HG03103 (cell line): Measurements from ENCODE around the gene SLC43A3.
"Not testable (repeated sequence)": the region's sequence is repeated elsewhere in the genome, so short reads cannot be mapped to it uniquely, and the experiment has no call there.

Experiments used
- ATAC-seq: cut with Tn5 transposase; IDR thresholded peaks from one replicate; pipeline ENCODE4 v1.9.1; 2021; ENCODE audit warnings: low read depth; ENCODE audit not compliant: unreplicated experiment

The SLC43A3 gene

DNA sequence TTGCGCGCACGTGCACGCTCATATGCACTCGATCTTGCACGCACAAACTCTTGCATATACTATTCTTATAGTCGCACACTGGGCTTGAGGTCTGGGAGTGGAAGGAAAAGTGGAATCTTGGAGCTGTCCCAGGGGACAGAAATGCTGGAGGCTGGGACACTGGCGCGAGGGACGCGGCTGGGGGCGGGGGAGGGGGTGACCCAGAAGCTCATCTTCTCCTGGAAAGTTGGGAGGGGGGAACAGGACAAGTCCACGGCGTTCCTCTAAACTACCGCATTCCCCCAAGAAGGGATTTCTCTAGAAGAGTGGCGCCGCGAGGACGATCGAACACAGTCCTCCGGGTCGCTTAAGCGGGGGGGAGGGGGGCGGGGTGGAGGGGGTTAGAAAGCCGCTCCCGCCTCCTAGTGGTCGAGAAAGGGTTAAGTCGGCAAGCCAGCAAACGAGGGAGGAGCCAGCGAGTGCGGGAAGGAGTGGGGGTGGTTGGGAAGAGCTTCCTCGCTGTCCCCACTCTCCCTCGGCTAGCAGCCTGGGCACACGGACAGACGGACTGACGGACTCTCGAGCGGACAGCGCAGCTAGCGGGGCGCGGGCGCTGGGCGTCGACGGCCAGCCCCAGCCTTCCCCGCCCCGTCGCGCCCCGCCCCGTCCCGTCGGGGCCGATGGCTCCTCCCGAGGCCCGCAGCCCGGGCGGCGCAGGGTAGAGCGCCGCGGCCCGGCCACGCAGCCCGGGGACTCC is 33.3 kb upstream of the SLC43A3 start, which contains the start of gene RTN4RL2:
Gene RTN4RL2, plus strand, starts transcription at position 507 of the 736 bp plus-strand sequence. CDS start 338 bp downstream, outside the sequence.
- no peak for ATAC-seq

- no peak for ATAC-seq
These were observed 32.5 kb upstream of the SLC43A3 start for GRCh38 chr11:57459164-57460021.

- no peak for ATAC-seq
These were observed 31.7 kb upstream of the SLC43A3 start for GRCh38 chr11:57458410-57459163.

- ATAC-seq, result no peak
These were observed 31.1 kb upstream of the SLC43A3 start for GRCh38 chr11:57458060-57458409.

DNA sequence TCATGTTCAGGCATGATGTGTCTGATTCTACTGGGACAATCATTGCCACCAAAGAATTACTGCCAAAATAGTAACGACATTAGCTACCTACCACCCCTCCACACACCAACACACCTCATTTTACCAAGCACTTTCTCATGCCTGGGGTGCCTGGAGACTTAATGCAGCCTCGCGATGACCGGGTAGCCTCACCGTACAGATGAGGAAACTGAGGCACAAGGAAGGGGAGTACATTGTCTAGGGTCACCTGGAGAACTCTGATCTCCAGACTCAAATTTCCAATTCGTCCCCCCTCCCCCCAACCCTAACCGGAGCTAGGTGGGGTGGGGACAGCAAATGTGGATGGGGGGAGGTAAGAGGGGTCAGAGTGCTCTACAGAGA is 30.7 kb upstream of the SLC43A3 start:
- peak; percentile 19 for ATAC-seq

DNA sequence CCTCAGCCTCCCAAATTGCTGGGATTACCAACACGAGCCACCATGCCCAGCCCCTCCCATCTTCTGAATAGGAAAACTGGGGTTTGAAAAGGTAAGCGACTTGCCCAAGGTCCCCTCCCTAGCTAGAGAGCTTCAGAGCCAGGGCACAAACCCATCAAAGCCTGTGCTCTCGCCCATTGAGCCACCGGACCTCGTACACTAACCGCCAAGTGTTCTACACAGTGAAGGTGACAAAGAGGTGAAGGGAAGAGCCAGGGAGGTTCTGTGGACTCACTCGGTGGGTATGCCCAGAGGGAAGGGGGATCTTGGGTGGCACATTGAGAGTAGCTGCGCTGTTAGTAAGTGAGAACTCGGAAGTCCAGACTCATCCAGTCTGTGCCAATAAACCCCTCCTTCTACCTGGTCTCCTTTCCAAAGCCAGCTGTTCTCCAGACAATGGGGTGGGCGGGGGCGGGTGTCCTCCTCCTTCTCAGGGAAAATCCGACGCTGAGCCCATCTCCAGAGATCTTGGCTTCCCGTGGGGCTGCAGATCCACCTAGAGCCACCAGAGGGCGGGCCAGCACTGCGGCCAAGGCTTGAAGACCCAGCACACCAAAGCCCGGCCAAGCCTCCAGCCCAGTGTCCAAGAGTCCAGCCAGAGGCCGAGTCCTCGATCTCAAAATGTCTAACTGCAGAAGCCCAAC is 30.2 kb upstream of the SLC43A3 start:
- ATAC-seq, result peak; percentile 51

GRCh38 chr11:57453543-57454177 is 26.7 kb upstream of the SLC43A3 start:
- no peak for ATAC-seq

DNA sequence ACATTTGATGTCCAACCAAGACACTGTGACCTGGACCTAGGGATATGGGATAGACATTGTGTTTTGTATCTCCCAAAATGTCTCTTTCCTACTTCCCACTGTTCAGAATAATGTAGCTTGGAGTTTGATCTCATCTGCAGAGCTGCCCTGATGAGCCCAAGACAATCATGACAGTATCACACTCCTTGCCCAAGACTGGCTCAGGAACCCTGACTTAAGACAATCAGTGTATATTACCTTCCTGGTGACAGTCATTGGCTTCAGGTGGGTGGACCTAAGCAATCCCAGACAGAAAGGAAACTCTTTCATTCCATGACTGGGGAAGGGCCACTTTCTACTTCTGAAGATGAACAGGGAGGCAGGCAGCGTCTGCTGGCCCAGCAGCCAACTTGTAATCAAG is 19.1 kb upstream of the SLC43A3 start:
- no peak for ATAC-seq

DNA sequence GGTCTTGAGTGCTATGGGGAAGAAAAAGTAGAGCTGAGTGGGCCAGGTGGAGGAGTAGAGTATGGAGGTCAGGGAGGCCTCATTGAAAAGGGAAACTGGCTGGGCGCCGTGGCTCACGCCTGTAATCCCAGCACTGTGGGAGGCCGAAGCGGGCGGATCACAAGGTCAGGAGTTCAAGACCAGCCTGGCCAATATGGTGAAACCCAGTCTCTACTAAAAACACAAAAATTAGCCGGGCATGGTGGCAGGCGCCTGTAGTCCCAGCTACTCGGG is 18.1 kb upstream of the SLC43A3 start:
- ATAC-seq, result not testable (repeated sequence)

DNA sequence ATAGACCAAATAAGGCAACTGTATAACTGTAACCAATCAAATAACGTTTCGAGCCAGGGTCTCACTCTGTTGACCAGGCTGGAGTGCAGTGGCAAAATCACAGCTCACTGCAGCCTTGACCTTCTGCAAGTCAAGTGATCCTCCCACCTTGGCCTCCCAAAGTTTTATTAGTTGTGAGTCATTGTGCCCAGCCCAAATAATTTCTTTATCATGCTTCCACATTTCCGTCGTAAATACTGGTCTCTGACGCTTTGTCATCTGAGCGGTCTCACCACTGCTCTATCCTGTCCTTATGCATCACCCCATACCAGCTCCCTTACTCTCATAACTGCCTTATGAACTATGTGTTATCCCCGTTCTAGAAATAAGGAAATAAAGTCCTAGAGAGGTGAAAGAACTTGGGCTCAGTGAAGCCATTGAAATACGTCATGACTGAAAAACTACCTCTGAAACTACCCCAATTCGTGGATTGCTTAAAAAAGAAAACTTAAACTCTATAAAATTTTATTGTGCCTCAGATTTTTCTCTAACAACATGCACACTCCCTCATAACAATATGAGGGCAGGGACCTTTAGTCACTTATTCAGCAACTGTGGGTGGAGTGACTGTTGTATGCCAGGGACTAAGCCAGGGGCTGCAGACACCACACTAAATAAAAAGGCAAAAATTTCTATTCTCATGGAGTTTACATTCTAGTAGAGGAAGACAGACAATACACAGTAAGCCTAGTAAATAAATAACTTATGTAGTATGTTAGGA is 17.6 kb upstream of the SLC43A3 start:
- no peak for ATAC-seq

GRCh38 chr11:57440744-57441414 is 14.0 kb upstream of the SLC43A3 start:
- ATAC-seq, result no peak

DNA sequence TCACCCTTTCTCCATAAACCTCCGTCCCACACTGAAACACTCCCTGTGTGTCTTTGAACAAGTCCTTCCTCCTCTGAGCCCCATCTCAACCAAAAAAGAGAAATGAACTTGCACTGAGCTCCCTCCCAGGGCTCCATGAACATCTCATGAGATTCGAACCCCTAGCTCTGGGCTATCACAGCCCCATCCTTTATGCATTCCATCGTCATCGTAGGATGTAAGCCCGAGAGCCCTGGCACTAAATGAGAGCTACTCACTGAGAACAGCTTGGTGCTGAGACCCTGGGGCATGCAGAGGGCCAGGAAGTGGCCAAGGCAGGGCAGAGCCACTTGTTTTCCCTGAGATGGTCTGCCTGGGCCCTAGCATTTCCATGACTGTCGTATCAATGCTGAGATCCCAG is 12.9 kb upstream of the SLC43A3 start:
- no peak for ATAC-seq

DNA sequence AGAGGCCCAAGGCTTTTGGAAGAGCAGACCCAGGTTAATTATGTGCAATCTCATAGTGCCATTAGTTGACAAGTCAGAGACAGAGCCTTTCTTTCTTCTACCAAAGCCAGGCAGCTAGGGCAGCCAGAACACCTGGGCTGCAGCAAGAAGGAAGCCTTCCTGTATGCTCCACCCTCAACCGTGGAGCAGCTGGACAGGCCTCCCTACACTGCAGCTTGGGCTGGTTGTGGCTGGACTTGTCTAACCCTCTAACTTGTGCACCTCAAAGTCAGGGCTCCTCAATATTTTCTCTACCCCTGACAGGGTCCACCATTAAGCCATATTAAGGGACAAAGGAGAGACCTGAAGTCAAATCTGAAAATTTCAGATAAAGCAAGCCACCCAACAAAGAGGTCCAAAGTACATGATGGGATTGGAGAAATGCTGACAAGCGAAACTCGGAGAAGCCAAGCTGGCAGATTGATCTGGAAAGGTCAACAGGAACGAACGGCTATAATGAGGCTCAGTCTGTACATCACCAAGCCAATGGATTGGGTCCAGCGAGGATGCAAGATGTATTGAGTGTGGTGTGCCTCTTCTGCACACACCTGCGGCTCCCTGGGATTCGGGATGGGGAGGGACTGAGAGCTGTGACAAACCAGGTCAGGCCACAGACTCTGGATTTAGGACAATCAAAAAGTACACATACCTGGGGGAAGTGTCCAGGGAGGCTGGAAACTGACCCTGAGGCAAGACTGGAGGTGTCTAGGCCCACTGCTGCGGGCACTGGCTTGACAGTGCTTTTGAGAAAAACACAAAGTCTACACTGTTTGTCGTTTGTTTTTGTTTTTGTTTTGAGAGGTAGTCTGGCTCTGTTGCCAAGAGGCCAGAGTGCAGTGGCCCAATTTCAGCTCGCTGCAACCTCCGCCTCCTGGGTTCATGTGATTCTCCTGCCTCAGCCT is 11.7 kb upstream of the SLC43A3 start:
- no peak for ATAC-seq

DNA sequence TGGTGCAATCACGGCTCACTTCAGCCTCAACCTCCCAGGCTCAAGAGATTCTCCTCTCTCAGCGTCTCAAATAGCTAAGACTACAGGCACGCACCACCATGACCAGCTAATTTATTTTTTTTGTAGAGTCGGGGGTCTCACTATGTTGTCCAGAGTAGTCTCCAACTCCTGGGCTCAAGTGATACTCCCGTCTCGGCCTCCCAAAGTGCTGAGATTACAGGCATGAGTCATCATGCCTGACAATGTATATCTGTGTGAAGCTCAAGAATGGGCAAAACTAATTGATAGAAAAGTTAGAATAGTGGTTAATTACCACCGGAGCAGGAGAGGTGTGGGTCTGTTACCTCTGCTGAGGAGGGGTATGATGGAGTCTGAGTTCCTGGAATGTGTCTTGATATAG is 9.1 kb upstream of the SLC43A3 start:
- no peak for ATAC-seq

DNA sequence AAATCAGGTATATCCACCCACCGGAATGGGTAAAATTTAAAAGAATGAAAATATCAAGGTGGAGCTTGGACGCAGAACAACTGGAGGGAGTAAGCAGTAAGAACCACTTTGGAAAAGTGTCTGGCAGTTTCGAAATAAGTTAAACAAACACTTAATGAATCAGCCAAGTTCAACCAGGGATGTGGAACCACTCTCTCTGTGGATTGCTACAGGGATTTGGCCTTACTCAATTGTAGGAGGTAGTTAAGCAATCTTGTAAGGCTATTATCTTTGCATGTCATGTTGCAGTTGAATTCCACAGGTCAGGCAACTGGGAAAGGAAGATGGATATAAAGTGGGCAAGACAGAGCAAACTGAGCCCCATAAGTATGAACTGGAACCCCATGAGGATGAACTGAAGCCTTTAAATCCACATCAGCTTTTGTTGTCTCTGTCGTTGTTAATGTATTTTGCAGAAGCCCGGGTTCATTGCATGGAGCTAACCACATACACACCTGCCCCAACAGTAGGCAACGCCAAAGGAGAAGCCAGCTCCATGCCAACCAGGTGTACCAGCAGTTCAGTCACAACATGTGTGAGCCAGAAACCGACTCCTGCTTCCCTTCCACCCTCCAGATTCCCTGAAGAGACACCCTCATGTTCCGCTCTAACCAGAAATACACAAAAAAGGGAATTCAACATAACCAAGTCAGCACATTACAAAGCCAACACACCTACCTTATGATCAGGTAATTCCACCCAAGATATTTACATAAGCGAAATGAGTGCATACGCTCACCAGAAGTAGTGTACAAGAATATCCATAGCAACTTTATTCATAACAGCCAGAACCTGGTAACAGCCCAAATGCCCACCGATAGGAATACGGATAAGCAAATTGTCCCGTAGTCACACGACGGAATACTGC is 8.0 kb upstream of the SLC43A3 start:
- no peak for ATAC-seq

- no peak for ATAC-seq
These were observed 5.8 kb upstream of the SLC43A3 start for GRCh38 chr11:57432714-57433163.

DNA sequence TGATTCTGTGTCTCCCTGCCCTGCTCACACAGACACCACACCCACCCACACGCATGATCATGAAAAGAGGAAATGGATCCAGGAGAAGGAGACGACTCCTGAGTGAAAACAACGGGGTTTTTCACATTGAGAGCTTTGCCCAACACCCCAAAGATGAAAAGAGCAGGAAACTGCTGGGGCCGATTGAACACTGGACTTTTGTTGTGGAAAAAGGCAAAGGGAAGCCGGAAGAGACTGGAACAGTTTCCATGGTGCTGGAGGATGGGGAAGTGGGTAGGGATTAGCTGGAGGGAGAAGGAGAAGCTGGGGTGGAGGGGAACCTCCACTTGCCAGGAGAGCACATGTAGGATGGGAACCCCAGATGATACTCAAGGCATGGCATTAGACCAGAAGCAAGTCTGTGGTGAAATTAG is 5.2 kb upstream of the SLC43A3 start:
- no peak for ATAC-seq
